Liver (tissue), 9 donors: ENCODE results near the gene CACHD1. TPM values are rescaled to one million over a fixed set of nuclear protein-coding genes. Genes with fewer than 3 reads are reported as not detected.

ENCODE experiments used
- DNase-seq: peaks from one replicate; pipeline ENCODE4 v3.0.0-alpha.2; 2017; ENCODE audit warnings: low spot score
- H3K27ac ChIP-seq, 2 donors: one replicate each; pipeline ENCODE4 v1.7.0; 2013; ENCODE audit warnings: inconsistent platforms in 2 of 2, low read length in 2 of 2, control low read depth in 1 of 2, low read depth in 1 of 2, mild to moderate bottlenecking in 1 of 2
- H3K27me3 ChIP-seq, 4 donors: one replicate each; pipeline versions ENCODE4 v1.6.1 to v1.7.0; 2013; ENCODE audit warnings: low read length in 3 of 4, inconsistent platforms in 1 of 4, mild to moderate bottlenecking in 1 of 4, moderate library complexity in 1 of 4; ENCODE audit not compliant: control insufficient read depth in 4 of 4, insufficient read depth in 4 of 4
- H3K36me3 ChIP-seq, 4 donors: one replicate each; pipeline versions ENCODE4 v1.6.1 to v1.7.0; 2013; ENCODE audit warnings: low read length in 3 of 4, mild to moderate bottlenecking in 3 of 4, low read depth in 1 of 4, moderate library complexity in 1 of 4; ENCODE audit not compliant: control insufficient read depth in 4 of 4, insufficient read depth in 3 of 4
- H3K4me1 ChIP-seq, 4 donors: one replicate each; pipeline versions ENCODE4 v1.6.1 to v1.7.0; 2013; ENCODE audit warnings: low read length in 3 of 4, mild to moderate bottlenecking in 3 of 4, moderate library complexity in 1 of 4; ENCODE audit not compliant: control insufficient read depth in 4 of 4, insufficient read depth in 4 of 4
- H3K4me3 ChIP-seq, 3 donors: one replicate each; pipeline versions ENCODE4 v1.6.1 to v1.7.0; 2013; ENCODE audit warnings: low read length in 3 of 3, control low read depth in 1 of 3, low read depth in 1 of 3, mild to moderate bottlenecking in 1 of 3
- H3K9ac ChIP-seq, 2 donors: one replicate each; pipeline ENCODE4 v1.7.0; 2013; ENCODE audit warnings: low read length in 2 of 2, mild to moderate bottlenecking in 2 of 2, moderate library complexity in 2 of 2, control low read depth in 1 of 2, low read depth in 1 of 2
- H3K9me3 ChIP-seq, 4 donors: one replicate each; pipeline versions ENCODE4 v1.6.1 to v1.7.0; 2013; ENCODE audit warnings: low read length in 3 of 4; ENCODE audit not compliant: control insufficient read depth in 4 of 4
- CTCF ChIP-seq: fragments of 150-350 bp; IDR thresholded peaks from 2 replicates; pipeline ENCODE4 v1.5.1; 2017; ENCODE audit warnings: improper control_type of control experiment, low read depth, low read length; ENCODE audit not compliant: missing input control
- FOXA1 ChIP-seq: IDR thresholded peaks from 2 replicates; pipeline ENCODE4 v1.6.1; 2016; ENCODE audit warnings: antibody characterized with exemption
- FOXA2 ChIP-seq: IDR thresholded peaks from 2 replicates; pipeline ENCODE4 v1.6.1; 2016; ENCODE audit warnings: antibody characterized with exemption
- GABPA ChIP-seq, 2 donors: IDR thresholded peaks in 1 of 2; conservative IDR thresholded peaks in 1 of 2; 2 replicates each; pipeline ENCODE4 v1.6.1; 2016; ENCODE audit warnings: antibody characterized with exemption in 2 of 2, mild to moderate bottlenecking in 1 of 2, moderate library complexity in 1 of 2
- HNF4A ChIP-seq, 2 donors: conservative IDR thresholded peaks; 2 replicates each; pipeline ENCODE4 v1.6.1; 2016; ENCODE audit warnings: antibody characterized with exemption in 2 of 2, mild to moderate bottlenecking in 2 of 2
- HNF4G ChIP-seq: IDR thresholded peaks from 2 replicates; pipeline ENCODE4 v1.6.1; 2016; ENCODE audit warnings: antibody characterized with exemption
- JUND ChIP-seq, 2 donors: IDR thresholded peaks; 2 replicates each; pipeline ENCODE4 v1.6.1; 2016; ENCODE audit warnings: antibody characterized with exemption in 2 of 2
- REST ChIP-seq: IDR thresholded peaks from 2 replicates; pipeline ENCODE4 v1.6.1; 2016; ENCODE audit warnings: antibody characterized with exemption, mild to moderate bottlenecking
- RXRA ChIP-seq, 2 donors: IDR thresholded peaks; 2 replicates each; pipeline ENCODE4 v1.6.1; 2017 to 2018; ENCODE audit warnings: antibody characterized with exemption in 2 of 2, mild to moderate bottlenecking in 1 of 2
- SP1 ChIP-seq: IDR thresholded peaks from 2 replicates; pipeline ENCODE4 v1.6.1; 2018; ENCODE audit warnings: antibody characterized with exemption, mild to moderate bottlenecking
- YY1 ChIP-seq: IDR thresholded peaks from 2 replicates; pipeline ENCODE4 v1.6.1; 2016; ENCODE audit warnings: antibody characterized with exemption, mild to moderate bottlenecking
- ZBTB33 ChIP-seq: IDR thresholded peaks from 2 replicates; pipeline ENCODE4 v1.6.1; 2016; ENCODE audit warnings: antibody characterized with exemption
- WGBS: extraction: QIAGEN DNeasy Blood & Tissue Kit; methylation state at CpG from one replicate; pipeline ENCODE4 v1.1.7; 2013; 5-methylcytosine and 5-hydroxymethylcytosine counted together
- polyA plus RNA-seq, 2 donors: library from polyadenylated mRNA; stranded (reverse) in 1 of 2; unstranded in 1 of 2; fragments of 200-250 nt in 1 of 2; fragments of >200 nt in 1 of 2; fragmentation: Nextera tagmentation in 1 of 2; extraction: Ambion mirVana in 1 of 2; gene quantifications; one replicate each; pipeline versions ENCODE4 v1.2.1 to v1.2.3, GENCODE V29; 2013 to 2015
- total RNA-seq, 2 donors: library from RNA; depleted of rRNA; stranded (reverse); fragments of >200 nt; gene quantifications; one replicate each; pipeline ENCODE4 v1.2.3, GENCODE V29; 2014
- TF ChIP-seq, protein P1 (sequence below): IDR thresholded peaks from 2 replicates; pipeline ENCODE4 v1.6.1; 2016; ENCODE audit warnings: antibody characterized with exemption
- donor health status: healthy.
- donor health status: healthy.
- donor health status: healthy.
- donor health status: healthy.
- donor health status: healthy.

Gene CACHD1
- total and polyA plus RNA-seq, 4 donors, result 0.68 to 4.2 (median 2.3) TPM

DNA sequence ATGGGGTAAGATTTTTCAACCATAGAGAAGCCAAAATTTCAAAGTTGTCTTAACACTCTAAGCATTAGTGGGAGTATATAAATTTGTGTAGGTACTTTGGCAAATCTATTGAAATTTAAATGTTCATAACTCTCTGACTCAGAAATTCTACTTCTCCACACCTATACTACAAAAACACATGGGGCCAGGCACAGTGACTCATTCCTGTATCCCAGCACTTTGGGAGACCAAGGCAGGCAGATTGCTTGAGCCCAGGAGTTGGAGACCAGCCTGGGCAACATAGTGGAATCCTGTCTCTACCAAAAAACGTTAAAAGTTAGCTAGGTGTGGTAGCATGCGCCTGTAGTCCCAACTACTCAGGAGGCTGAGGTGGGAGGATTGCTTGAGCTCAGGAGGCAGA is 233.7 kb downstream of the CACHD1 start (continued):
- no peak for TF ChIP-seq REST

GRCh38 chr1:64705591-64705990 is 235.7 kb downstream of the CACHD1 start:
- 62% methylated on average over 1 of the region's 1 CpG for WGBS
- no peak overlapping the region for H3K4me3 ChIP-seq
- H3K36me3 ChIP-seq, result no peaks in the 10 kb centered on the region
- no peaks in the 10 kb centered on the region for H3K9me3 ChIP-seq
- no peak overlapping the region for H3K27ac ChIP-seq
- no peaks in the 10 kb centered on the region for H3K4me1 ChIP-seq
- no peaks in the 10 kb centered on the region for H3K27me3 ChIP-seq
- TF ChIP-seq FOXA2 (no peak), RXRA (IDR thresholded peaks at IDR 0.05) (no peak), HNF4A (conservative IDR thresholded peaks at IDR 0.05) (no peak), HNF4G (no peak), CTCF (no peak), JUND (IDR thresholded peaks at IDR 0.05) (no peak), REST (no peak), GABPA (IDR thresholded peaks at IDR 0.05 in 1 of 2, conservative IDR thresholded peaks at IDR 0.05 in 1 of 2) (no peak), YY1 (no peak), SP1 (no peak), FOXA1 (no peak), ZBTB33 (no peak)
- TF ChIP-seq, protein P1, sequence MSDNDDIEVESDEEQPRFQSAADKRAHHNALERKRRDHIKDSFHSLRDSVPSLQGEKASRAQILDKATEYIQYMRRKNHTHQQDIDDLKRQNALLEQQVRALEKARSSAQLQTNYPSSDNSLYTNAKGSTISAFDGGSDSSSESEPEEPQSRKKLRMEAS, result no peak
- H3K9ac ChIP-seq, result no peak overlapping the region
- no peak for DNase-seq
